GM10248 (cell line): Measurements from ENCODE around the gene ERO1B.
A peak's percentile ranks its signal among the peaks of the same experiment; 100 is the strongest.
"Not testable (repeated sequence)": the region's sequence is repeated elsewhere in the genome, so short reads cannot be mapped to it uniquely, and the experiment has no call there.

ENCODE experiments used
- CTCF ChIA-PET: fragments of 300-600 bp; sonication (Branson Sonifier 250); formaldehyde crosslinking; extraction: SDS; loops from one replicate; lab custom pipeline; 2021; ENCODE audit warnings: antibody characterized with exemption; lab: Yijun Ruan, JAX
- POLR2A ChIA-PET: fragments of 350-650 bp; sonication (Branson Sonifier 250); formaldehyde crosslinking; extraction: SDS; loops from one replicate; lab custom pipeline; 2020; ENCODE audit warnings: antibody characterized with exemption; lab: Yijun Ruan, JAX
- DNase-seq: peaks from one replicate; pipeline ENCODE4 v3.0.0; 2012; ENCODE audit errors: extremely low spot score
- CTCF ChIP-seq: IDR thresholded peaks from 2 replicates; pipeline ENCODE4 v1.5.1; 2012; ENCODE audit warnings: mild to moderate bottlenecking, low read depth; ENCODE audit errors: extremely low read depth, missing control alignments, control extremely low read depth

Gene ERO1B, protein sequence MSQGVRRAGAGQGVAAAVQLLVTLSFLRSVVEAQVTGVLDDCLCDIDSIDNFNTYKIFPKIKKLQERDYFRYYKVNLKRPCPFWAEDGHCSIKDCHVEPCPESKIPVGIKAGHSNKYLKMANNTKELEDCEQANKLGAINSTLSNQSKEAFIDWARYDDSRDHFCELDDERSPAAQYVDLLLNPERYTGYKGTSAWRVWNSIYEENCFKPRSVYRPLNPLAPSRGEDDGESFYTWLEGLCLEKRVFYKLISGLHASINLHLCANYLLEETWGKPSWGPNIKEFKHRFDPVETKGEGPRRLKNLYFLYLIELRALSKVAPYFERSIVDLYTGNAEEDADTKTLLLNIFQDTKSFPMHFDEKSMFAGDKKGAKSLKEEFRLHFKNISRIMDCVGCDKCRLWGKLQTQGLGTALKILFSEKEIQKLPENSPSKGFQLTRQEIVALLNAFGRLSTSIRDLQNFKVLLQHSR

DNA sequence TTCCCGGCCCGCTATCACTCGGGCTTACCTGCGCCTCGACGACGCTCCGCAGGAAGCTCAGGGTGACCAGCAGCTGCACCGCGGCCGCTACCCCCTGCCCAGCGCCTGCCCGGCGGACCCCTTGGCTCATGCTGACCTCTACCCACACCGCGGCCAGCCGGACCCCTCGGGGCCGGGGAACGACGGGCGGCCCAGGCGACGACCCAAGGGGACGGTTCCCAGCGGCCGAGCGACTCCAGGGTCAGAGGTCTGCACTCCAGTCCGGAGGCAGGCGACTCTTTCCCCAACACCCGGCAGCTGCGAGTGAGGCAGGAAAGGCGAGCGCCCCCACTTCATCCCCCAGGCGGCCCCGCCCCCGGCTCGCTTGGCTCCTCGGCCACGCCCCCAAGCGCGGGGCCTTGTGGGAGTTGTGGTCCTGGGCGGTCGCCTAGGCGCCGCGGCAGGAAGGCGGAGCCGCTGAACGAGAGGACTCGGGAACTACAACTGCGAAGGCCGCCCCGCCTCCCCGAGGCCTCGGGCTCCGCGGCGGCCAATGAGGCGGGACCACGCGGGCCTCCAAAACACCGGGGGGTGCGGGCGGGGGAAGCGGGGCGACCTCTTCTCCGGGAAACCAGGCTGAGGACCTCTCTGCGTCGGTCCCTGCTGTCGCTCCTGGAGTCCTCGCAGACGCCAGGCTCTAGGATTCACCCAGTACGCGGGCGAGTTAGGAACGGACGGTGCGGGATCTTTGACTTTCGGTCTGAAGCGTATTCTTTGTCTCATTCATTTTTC is at the start of gene ERO1B:
Gene ERO1B (minus strand): TSS at position 305 of the 771 bp plus-strand sequence. CDS start 175 bp downstream, at position 130.
- TF ChIP-seq CTCF: no peak
- ChIA-PET CTCF (interaction anchor here (0.8 to 1.3 kb wide), 3 partner anchors 8 to 23 kb away, joined by 3 read pairs; no protein-coding TSS in a partner anchor), POLR2A (interaction anchor here (0.6 to 2.4 kb wide), 14 partner anchors 12 to 417 kb away, joined by 3 to 9 read pairs (median 4); partner anchors contain the start of gene HEATR1)
- peak; percentile 96 for DNase-seq

GRCh38 chr1:236331412-236331811 is 49.7 kb upstream of the ERO1B start:
- DNase-seq, POLR2A ChIA-PET, CTCF ChIA-PET: not testable (repeated sequence)

GRCh38 chr1:236326432-236326831 is 44.7 kb upstream of the ERO1B start:
- CTCF ChIA-PET: no interaction called here
- DNase-seq: no peak
- no peak for TF ChIP-seq CTCF
- POLR2A ChIA-PET: no interaction called here

DNA sequence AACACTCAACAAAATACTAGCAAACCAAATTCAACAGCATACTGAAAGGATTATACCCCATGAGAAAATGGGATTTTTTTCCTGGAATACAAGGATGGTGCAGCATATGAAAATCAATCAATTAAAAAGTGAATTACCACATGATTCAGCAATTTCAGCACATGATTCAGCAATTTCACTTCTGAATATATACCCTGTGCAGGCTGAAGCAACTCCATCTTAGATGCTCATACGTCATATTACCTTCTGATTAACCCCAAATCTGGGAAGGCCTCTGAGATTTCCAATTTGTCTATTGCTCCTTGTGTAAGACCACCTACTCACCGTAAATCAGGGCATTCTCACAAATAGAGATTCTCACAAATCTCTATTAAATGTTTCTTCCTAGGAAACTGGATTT is 43.8 kb upstream of the ERO1B start:
- ChIA-PET CTCF (no interaction called here), POLR2A (no interaction called here)
- TF ChIP-seq CTCF: no peak
- no peak for DNase-seq

DNA sequence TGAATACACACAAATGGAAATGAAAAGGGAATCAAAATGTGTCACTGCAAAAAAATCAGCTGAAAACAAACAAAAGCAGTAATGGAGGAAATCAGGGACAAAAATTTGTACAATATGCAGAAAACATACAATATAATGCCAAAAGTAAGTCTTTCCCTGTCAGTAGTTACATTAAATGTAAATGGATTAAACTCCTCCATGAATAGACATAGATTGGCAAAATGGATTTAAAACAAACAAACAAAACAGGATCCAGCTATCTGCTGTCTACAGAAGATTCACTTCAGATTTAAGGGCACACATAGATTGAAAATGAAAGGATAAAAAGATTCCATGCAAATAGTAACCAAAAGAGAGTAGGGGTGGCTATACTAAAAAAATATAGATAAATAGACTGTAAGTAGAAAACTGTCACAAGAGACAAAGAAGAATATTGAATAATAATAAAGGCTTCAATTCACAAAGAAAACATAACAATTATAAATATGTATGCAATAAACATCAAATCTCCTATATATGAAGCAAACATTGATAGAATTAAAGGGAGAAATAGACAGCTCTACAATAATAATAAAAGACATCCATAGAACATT is 42.2 kb upstream of the ERO1B start:
- POLR2A ChIA-PET: no interaction called here
- TF ChIP-seq CTCF: no peak
- CTCF ChIA-PET: interaction anchor here (0.8 to 1.4 kb wide), 2 partner anchors 10 kb away, joined by 3 to 4 read pairs; no protein-coding TSS in a partner anchor
- DNase-seq: no peak

DNA sequence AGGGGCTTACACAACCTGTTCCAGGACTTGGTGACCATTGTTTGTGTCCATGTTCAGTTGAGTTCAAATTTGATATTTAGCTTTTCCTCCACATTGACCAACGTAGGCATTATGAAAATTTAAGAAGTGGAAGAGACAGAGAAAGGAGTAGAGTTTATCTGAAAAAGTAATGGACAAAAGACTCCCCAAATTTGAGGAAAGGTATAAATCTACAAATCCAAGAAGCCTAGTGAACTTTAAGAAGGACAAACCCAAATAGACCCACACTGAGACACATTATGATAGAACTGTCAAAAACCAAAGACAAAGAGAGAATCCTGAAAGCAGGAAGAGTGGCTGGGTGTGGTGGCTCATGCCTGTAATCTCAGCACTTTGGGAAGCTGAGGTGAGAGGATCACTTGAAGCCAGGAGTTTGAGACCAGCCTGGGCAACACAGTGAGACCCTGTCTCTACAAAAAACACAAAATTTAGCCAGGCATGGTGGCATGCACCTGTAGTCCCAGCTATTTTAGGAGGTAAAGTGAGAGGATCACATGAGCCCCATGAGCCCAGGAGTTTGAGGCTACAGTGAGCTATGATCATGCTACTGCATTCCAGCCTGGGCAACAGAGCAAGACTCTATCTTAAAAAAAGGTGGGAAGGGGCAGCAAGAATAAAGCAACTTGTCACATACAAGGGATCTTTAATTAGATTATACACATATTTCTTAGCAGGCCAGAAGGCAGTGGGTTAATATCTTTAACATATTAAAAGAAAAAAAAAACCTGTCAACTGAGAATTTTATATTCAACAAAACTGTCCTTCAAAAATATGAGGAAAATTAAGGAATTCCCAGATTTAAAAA is 41.0 kb upstream of the ERO1B start:
- TF ChIP-seq CTCF: no peak
- no peak for DNase-seq
- ChIA-PET CTCF (interaction anchor here (1.4 kb wide), 1 partner anchor 9 kb away, joined by 4 read pairs; no protein-coding TSS in a partner anchor), POLR2A (no interaction called here)
